Measurements from ENCODE around the gene MAPK11.

DNA sequence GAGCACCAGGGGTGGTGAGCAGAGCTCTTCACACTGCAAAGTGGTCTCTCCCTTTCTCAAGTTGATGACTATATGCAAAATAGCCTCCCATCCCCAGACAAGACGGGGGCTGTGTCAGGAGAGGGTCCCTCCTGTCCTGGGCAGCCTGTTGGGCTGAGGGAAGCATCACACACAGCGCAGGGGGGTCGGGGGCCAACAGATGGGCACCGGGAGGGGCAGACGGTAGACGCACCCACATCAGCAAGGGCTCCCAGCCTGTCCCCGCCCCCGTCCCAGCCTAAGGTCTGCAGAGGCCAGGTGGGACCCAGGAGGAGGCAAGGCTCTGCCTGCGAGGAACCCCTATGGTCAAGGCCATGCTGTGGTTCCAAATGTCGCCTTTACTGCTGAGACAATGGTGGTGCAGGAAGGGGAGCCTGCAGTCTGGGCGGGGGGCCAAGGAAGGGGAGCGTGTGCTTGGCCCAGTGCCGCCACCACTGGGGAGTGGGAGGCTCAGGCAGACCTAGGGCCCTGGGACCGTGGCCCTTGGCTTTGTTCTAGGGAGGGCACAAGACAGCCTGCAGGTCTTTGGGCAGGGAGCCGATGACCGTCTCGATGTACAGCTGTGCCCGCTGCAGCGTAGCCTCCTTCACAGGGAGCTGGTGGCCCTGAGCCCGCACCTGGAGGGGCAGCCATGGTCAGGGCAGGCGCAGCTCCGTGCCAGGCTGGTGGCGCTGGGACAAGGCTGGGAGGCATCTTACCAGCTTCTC is 41.6 kb upstream of the MAPK11 start:
- TF ChIP-seq, protein P1, sequence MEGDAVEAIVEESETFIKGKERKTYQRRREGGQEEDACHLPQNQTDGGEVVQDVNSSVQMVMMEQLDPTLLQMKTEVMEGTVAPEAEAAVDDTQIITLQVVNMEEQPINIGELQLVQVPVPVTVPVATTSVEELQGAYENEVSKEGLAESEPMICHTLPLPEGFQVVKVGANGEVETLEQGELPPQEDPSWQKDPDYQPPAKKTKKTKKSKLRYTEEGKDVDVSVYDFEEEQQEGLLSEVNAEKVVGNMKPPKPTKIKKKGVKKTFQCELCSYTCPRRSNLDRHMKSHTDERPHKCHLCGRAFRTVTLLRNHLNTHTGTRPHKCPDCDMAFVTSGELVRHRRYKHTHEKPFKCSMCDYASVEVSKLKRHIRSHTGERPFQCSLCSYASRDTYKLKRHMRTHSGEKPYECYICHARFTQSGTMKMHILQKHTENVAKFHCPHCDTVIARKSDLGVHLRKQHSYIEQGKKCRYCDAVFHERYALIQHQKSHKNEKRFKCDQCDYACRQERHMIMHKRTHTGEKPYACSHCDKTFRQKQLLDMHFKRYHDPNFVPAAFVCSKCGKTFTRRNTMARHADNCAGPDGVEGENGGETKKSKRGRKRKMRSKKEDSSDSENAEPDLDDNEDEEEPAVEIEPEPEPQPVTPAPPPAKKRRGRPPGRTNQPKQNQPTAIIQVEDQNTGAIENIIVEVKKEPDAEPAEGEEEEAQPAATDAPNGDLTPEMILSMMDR (IDR thresholded peaks at IDR 0.05), result no peak
- TF ChIP-seq POLR2A (IDR thresholded peaks at IDR 0.05), result no peak

All from sigmoid colon (tissue), 3 donors.